Testis (tissue), 2 donors: ENCODE data around the gene ABO.

ENCODE experiments used
- POLR2A ChIP-seq: fragments of 450-650 bp; IDR thresholded peaks from one replicate; pipeline ENCODE4 v1.6.1; 2017; ENCODE audit warnings: antibody characterized with exemption, mild to moderate bottlenecking, moderate library complexity
- TF ChIP-seq, protein P1 (sequence below), 3 experiments: fragments of 450-650 bp in 2 of 3; fragments of 200-600 bp in 1 of 3; sonication (generic) in 1 of 3; IDR thresholded peaks; one replicate each; pipeline ENCODE4 v1.5.1; 2016 to 2019; ENCODE audit warnings: antibody characterized with exemption in 3 of 3, mild to moderate bottlenecking in 2 of 3, moderate library complexity in 1 of 3

DNA sequence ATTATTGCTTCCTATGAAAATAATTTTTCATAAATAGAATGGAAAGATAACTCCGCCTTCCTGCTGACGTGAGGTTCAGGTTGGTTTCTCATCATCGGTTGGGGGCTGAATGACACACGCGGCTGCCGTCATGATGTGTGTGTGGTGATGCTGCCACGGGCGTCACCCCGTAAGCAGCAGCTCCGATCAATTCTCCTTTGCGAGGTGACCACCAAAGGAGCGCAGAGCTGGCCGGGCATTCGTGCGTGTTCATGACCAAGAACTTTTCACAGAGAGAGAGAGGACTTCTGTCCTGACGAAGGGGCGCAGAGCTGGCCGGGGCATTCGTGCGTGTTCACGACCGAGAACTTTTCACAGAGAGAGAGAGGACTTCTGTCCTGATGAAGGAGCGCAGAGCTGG, 30.7 kb upstream of the ABO start:
- TF ChIP-seq, protein P1, sequence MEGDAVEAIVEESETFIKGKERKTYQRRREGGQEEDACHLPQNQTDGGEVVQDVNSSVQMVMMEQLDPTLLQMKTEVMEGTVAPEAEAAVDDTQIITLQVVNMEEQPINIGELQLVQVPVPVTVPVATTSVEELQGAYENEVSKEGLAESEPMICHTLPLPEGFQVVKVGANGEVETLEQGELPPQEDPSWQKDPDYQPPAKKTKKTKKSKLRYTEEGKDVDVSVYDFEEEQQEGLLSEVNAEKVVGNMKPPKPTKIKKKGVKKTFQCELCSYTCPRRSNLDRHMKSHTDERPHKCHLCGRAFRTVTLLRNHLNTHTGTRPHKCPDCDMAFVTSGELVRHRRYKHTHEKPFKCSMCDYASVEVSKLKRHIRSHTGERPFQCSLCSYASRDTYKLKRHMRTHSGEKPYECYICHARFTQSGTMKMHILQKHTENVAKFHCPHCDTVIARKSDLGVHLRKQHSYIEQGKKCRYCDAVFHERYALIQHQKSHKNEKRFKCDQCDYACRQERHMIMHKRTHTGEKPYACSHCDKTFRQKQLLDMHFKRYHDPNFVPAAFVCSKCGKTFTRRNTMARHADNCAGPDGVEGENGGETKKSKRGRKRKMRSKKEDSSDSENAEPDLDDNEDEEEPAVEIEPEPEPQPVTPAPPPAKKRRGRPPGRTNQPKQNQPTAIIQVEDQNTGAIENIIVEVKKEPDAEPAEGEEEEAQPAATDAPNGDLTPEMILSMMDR (IDR thresholded peaks at IDR 0.05) = no peak
- no peak for TF ChIP-seq POLR2A
